Lower leg skin (tissue), 4 donors: ENCODE measurements around the gene TFEC. TPM values are rescaled to one million over a fixed set of nuclear protein-coding genes. Genes with fewer than 3 reads are reported as not detected.

Experiments used
- DNase-seq, 2 donors: peaks; one replicate each; pipeline ENCODE4 v3.0.0-alpha.2; 2019; ENCODE audit warnings: low spot score in 2 of 2
- H3K4me3 ChIP-seq: fragments of 200-600 bp; sonication (generic); 2 replicates; pipeline ENCODE4 v1.5.1; 2017; ENCODE audit warnings: mild to moderate bottlenecking, low read depth; ENCODE audit not compliant: poor library complexity, severe bottlenecking
- POLR2A ChIP-seq, 2 donors: fragments of 450-650 bp; IDR thresholded peaks; one replicate each; pipeline ENCODE4 v1.6.1; 2016 to 2017; ENCODE audit warnings: antibody characterized with exemption in 2 of 2, mild to moderate bottlenecking in 1 of 2, moderate library complexity in 1 of 2
- WGBS, 2 donors: methylation state at CpG; one replicate each; pipeline ENCODE4 v1.1.5; 2018; 5-methylcytosine and 5-hydroxymethylcytosine counted together
- intact Hi-C: fragments of 100-400 bp; cut with DNase I; formaldehyde crosslinking; loops from one replicate; pipeline ENCODE4 v1.15.0; 2023; ENCODE audit warnings: low total_unique reads
- total RNA-seq, 4 donors: library from RNA; depleted of rRNA; stranded (reverse); fragments of >200 nt; gene quantifications; one replicate each; pipeline ENCODE4 v1.1.0, GENCODE V29; 2016
- TF ChIP-seq, protein P1 (sequence below), 3 donors: fragments of 450-650 bp; IDR thresholded peaks; one replicate each; pipeline ENCODE4 v1.5.1; 2016; ENCODE audit warnings: antibody characterized with exemption in 3 of 3, mild to moderate bottlenecking in 3 of 3, moderate library complexity in 2 of 3

Gene TFEC, protein sequence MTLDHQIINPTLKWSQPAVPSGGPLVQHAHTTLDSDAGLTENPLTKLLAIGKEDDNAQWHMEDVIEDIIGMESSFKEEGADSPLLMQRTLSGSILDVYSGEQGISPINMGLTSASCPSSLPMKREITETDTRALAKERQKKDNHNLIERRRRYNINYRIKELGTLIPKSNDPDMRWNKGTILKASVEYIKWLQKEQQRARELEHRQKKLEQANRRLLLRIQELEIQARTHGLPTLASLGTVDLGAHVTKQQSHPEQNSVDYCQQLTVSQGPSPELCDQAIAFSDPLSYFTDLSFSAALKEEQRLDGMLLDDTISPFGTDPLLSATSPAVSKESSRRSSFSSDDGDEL
- under 1 TPM; 0.29 to 0.81 (median 0.38) TPM for total RNA-seq

DNA sequence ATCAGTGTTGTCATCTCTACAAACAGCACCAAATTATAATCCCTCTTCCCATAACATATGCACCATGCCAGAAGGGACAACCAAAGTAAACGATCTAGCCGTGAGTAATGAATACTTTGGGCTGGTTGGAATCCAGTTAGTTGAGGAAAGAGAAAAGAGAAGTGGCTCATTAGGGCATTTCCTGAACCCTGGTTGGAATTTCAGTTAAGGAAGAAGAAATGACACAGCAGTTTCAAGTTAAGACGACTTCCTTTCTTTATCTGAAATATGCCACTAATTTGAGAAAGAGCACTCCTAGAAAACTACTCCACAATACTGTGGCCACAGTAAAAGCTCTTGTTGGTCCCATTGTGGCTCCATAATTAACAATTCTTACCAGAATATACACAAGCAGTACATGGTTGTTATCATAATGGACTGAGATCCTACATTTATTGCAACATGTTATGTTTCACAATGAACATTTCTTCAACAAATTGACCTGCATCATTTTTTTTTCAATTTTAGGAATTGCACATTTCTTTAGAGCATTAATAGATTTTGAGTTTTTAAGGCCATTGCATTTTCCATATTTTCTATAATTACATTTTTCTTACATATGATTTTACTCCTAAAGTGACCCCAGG lies at the start of gene TFEC:
Gene TFEC (minus strand): TSS at position 113 of the 626 bp plus-strand sequence. CDS start 46,322 bp downstream, outside the sequence.
- intact Hi-C loops, result no loop called here
- no peak for DNase-seq
- no peak within 1 kb of the TSS for H3K4me3 ChIP-seq
- TF ChIP-seq, protein P1, sequence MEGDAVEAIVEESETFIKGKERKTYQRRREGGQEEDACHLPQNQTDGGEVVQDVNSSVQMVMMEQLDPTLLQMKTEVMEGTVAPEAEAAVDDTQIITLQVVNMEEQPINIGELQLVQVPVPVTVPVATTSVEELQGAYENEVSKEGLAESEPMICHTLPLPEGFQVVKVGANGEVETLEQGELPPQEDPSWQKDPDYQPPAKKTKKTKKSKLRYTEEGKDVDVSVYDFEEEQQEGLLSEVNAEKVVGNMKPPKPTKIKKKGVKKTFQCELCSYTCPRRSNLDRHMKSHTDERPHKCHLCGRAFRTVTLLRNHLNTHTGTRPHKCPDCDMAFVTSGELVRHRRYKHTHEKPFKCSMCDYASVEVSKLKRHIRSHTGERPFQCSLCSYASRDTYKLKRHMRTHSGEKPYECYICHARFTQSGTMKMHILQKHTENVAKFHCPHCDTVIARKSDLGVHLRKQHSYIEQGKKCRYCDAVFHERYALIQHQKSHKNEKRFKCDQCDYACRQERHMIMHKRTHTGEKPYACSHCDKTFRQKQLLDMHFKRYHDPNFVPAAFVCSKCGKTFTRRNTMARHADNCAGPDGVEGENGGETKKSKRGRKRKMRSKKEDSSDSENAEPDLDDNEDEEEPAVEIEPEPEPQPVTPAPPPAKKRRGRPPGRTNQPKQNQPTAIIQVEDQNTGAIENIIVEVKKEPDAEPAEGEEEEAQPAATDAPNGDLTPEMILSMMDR (IDR thresholded peaks at IDR 0.05), result no peak
- no peak for TF ChIP-seq POLR2A (IDR thresholded peaks at IDR 0.05)
- WGBS, 2 donors, result 16 to 17% methylated on average over 3 of the region's 3 CpGs

DNA sequence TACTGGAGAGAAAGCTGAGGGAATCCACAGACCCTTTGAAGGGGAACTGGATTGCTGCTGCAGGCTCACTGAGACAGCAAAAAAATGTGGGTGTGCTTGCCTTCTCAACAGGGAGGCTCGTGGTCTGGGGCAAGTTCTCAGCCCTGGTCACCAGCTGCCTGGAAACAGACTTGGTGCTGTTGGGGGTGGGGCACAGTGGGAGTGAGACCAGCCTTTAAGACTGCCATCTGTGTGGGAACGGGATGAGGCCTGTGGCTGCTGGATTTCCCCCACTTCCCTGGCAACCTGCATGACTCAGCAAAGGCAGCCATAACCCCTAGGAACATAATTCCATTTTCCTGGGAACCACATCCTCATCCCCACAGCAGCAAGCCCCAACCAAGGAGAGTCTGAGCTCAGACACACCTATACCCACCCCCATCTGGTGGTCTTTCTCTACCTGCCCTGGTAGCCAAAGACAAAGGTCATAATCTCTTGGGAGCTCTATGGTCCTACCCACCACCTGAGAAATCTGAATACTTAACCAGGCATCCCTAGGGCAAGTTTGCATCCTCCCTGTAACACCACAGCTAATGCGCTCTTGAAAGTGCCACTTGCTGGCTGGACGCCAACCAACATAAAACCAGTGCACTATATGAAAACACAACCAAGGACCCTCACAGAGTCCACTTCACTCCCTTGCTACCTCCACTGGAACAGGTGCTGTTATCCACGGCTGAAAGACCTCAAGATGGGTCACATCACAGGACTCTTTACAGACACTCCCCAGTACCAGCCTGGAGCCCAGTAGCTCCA lies 45.0 kb upstream of the TFEC start:
- WGBS, 2 donors, result 72 to 78% methylated on average over 4 to 5 of the region's 5 CpGs
- intact Hi-C loops, result no loop called here
- TF ChIP-seq POLR2A (IDR thresholded peaks at IDR 0.05), result no peak
- TF ChIP-seq, protein P1 (IDR thresholded peaks at IDR 0.05), result no peak
- no peak for DNase-seq
- H3K4me3 ChIP-seq, result no peak overlapping the region

DNA sequence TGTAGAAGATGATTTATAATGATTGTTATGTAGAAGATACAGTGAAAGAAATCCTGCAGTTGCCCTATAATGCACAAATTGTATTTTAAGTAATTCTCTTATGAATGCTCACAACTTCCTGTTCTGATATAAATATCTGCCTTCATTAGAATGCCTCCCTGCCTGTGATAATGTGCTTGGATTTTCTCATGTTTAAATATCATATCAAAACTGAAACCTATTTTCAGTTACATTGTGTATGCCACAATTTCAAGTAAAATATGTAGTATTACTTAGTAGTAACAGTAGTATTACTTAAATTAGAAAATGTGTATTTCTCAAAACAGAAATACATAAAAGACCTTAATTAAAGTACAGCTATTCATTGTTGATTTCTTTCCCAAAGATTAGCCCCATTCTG lies 41.1 kb upstream of the TFEC start:
- no peak for DNase-seq
- TF ChIP-seq POLR2A (IDR thresholded peaks at IDR 0.05), result no peak
- TF ChIP-seq, protein P1 (IDR thresholded peaks at IDR 0.05), result no peak
- intact Hi-C loops, result no loop called here
- H3K4me3 ChIP-seq, result no peak overlapping the region

DNA sequence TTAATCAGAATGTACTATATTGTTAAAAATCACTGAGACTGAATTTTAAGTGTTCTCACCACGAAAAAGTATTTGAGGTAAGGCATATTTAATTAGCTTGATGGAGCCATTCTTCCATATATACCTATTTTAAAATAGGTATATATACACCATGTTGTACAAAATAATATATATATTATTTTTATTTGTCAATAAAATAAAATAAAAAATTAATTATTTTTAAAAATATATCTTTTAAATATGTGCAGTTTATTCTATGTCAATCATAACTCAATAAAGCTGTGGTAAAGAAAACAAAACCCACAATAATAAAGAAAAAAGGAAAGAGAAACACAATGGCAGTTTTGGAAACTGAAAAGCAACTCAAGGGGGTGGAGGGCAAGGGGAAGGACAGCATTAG lies 33.6 kb upstream of the TFEC start:
- WGBS, 2 donors, result 71 to 75% methylated on average over 1 of the region's 1 CpG
- intact Hi-C loops, result no loop called here
- no peak overlapping the region for H3K4me3 ChIP-seq
- no peak for TF ChIP-seq POLR2A (IDR thresholded peaks at IDR 0.05)
- TF ChIP-seq, protein P1 (IDR thresholded peaks at IDR 0.05), result no peak
- no peak for DNase-seq

GRCh38 chr7:116062666-116063065 lies 32.1 kb upstream of the TFEC start:
- TF ChIP-seq, protein P1 (IDR thresholded peaks at IDR 0.05), result no peak
- no peak for TF ChIP-seq POLR2A (IDR thresholded peaks at IDR 0.05)
- WGBS, 2 donors, result 75 to 77% methylated on average over 2 of the region's 2 CpGs
- intact Hi-C loops, result no loop called here

More at GRCh38 chr7:116062666-116063065, 32.1 kb upstream of the TFEC start:
- no peak for DNase-seq
- H3K4me3 ChIP-seq, result no peak overlapping the region
